Central memory CD8-positive, alpha-beta T cell (primary cell): Measurements from ENCODE around the gene PTPRF.
A peak's percentile ranks its signal among the peaks of the same experiment; 100 is the strongest.

ENCODE experiments used
- ATAC-seq: fragments of 150-1000 bp; cut with Tn5 transposase; replicated peaks from 2 replicates; pipeline ENCODE4 v1.10.0; 2022; ENCODE audit warnings: mild to moderate bottlenecking, moderate FRiP score, moderate number of reproducible peaks; ENCODE audit not compliant: poor library complexity, severe bottlenecking; ENCODE audit errors: extremely low read depth
- DNase-seq, 2 donors: peaks; one replicate each; pipeline ENCODE4 v3.0.0; 2021; ENCODE audit warnings: low spot score in 2 of 2
- H3K27ac Mint-ChIP-seq: one replicate; pipeline ENCODE4 v1.8.0; 2022; ENCODE audit warnings: low read depth, mild to moderate bottlenecking, moderate library complexity, mixed read lengths
- H3K27me3 Mint-ChIP-seq: one replicate; pipeline ENCODE4 v1.8.0; 2022; ENCODE audit warnings: mixed read lengths
- H3K36me3 Mint-ChIP-seq: one replicate; pipeline ENCODE4 v1.8.0; 2022; ENCODE audit warnings: mild to moderate bottlenecking, moderate library complexity, mixed read lengths; ENCODE audit not compliant: insufficient read depth
- H3K4me1 Mint-ChIP-seq: one replicate; pipeline ENCODE4 v1.8.0; 2022; ENCODE audit warnings: mixed read lengths
- H3K4me3 Mint-ChIP-seq: one replicate; pipeline ENCODE4 v1.8.0; 2022; ENCODE audit warnings: mild to moderate bottlenecking, moderate library complexity, mixed read lengths
- H3K9me3 Mint-ChIP-seq: one replicate; pipeline ENCODE4 v1.8.0; 2022; ENCODE audit warnings: mixed read lengths

PTPRF gene

GRCh38 chr1:43570715-43571114 lies 40.0 kb downstream of the PTPRF start:
- no peaks in the 10 kb centered on the region for H3K36me3 Mint-ChIP-seq
- no peaks in the 10 kb centered on the region for H3K9me3 Mint-ChIP-seq
- DNase-seq = no peak
- peaks cover 9% of the 10 kb centered on the region for H3K27me3 Mint-ChIP-seq
- no peak overlapping the region for H3K4me3 Mint-ChIP-seq
- ATAC-seq = no peak
- H3K27ac Mint-ChIP-seq = no peak overlapping the region
- peaks cover 9% of the 10 kb centered on the region for H3K4me1 Mint-ChIP-seq

DNA sequence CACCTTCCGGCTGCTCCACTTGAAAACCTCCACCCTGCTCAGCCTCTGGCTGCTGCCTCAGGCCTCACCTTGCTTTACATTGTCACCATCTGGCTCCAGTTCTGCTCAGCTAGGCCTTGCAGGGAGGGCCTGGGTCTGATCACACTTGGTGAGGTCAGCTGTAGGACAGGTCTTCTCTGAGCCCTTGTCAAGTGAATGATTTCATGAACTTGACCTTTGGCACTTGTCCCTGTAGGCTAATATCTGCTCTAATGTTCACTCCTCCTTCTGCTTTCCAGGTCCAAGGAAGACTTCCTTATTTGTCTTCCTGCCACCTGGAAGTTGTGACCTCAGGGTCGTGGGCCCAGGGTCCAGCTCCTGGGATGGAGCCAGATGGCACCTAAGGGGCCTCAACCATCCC lies 41.4 kb downstream of the PTPRF start:
- Mint-ChIP-seq H3K36me3 (no peaks in the 10 kb centered on the region), H3K9me3 (no peaks in the 10 kb centered on the region), H3K4me1 (peaks cover 12% of the 10 kb centered on the region), H3K27me3 (no peaks in the 10 kb centered on the region), H3K4me3 (no peak overlapping the region), H3K27ac (no peak overlapping the region)
- ATAC-seq (no peak), DNase-seq (no peak)

DNA sequence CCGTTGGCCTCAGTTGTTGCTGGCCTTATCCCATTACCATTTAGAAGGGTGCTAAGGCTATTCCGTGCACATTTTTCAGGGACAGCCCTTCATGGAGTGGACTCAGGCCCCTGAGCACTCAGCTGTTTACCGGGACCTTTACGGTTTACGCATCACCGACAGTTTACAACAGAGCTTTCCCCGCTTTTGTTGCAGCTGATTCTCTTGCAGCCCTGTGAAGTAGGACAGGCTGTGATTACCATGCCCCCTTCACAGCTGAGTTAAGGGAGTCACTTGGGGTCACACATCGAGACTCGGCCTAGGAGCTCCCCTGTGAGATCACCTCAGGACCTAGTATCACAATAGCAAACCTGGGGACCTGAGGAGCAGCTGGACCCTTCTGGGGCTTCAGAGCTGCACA lies 41.9 kb downstream of the PTPRF start:
- Mint-ChIP-seq H3K36me3 (no peaks in the 10 kb centered on the region), H3K9me3 (no peaks in the 10 kb centered on the region), H3K27me3 (no peaks in the 10 kb centered on the region), H3K4me1 (peaks cover 12% of the 10 kb centered on the region), H3K27ac (no peak overlapping the region), H3K4me3 (no peak overlapping the region)
- DNase-seq (no peak), ATAC-seq (no peak)

DNA sequence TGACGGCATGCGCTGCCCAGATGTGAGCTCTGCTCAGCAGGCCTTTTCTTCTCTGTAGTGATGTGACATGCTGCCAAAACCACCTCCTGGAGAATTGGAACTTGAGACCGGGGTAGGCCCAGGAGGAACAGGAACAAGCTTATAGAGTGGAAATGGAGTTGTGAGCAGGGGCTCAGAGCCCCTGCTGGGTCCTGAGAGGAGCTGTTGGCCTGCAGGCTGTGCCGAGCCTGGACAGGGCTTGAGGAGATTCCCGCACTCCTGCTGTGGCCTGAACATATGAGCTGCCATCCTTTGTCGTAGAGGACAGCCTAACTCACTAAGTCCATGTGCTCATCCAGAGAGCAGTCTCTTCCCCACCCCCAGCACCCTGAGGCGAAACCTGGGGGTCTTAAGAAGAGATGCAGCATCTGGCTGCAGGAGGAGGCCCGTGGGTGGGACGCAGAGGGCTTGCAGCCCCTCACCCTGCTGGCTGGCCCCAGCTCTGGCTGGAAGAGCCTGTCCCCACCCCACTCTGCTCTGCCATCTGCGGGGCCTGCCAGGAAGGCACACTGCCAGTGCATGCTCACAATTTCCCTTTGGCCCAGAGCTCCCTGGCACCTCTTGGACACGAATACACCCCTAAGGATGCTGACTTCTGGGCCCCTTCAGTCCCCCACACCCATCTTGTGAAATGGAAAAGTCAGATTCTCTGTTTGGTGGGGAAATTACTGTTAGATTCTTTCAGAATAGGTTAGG lies 42.5 kb downstream of the PTPRF start:
- no peaks in the 10 kb centered on the region for H3K9me3 Mint-ChIP-seq
- no peak overlapping the region for H3K27ac Mint-ChIP-seq
- H3K4me3 Mint-ChIP-seq = no peak overlapping the region
- H3K36me3 Mint-ChIP-seq = no peaks in the 10 kb centered on the region
- DNase-seq = no peak
- ATAC-seq = no peak
- H3K27me3 Mint-ChIP-seq = no peaks in the 10 kb centered on the region
- H3K4me1 Mint-ChIP-seq = peaks cover 12% of the 10 kb centered on the region

GRCh38 chr1:43576521-43576920 lies 45.8 kb downstream of the PTPRF start:
- no peak overlapping the region for H3K27ac Mint-ChIP-seq
- H3K4me1 Mint-ChIP-seq = peaks cover 12% of the 10 kb centered on the region
- no peaks in the 10 kb centered on the region for H3K27me3 Mint-ChIP-seq
- H3K9me3 Mint-ChIP-seq = no peaks in the 10 kb centered on the region
- ATAC-seq = no peak
- no peak for DNase-seq
- H3K4me3 Mint-ChIP-seq = no peak overlapping the region
- H3K36me3 Mint-ChIP-seq = no peaks in the 10 kb centered on the region

- no peaks in the 10 kb centered on the region for H3K9me3 Mint-ChIP-seq
These were observed 47.2 kb downstream of the PTPRF start for GRCh38 chr1:43577655-43578542.

DNA sequence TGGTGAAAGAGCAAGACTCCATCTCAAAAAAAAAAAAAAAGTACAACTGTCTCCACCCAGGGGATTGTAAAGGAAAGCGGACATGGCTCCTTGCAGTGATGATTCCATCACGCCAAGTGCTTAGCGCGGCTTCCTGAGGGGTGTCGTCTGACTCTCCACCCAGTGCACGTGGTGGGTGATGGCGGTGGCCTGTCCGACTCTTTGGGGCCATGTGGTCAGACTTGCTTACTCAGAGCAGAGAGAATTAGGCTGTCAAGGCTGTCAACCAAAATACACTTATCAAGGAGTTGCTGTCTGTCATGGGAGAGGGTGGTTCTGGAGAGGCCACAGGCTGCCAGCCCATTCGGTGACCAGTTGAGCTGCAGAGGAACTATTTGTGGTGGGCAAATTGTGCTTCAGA lies 49.4 kb downstream of the PTPRF start:
- Mint-ChIP-seq H3K27ac (no peak overlapping the region), H3K4me3 (no peak overlapping the region), H3K9me3 (no peaks in the 10 kb centered on the region), H3K27me3 (no peaks in the 10 kb centered on the region), H3K36me3 (no peaks in the 10 kb centered on the region), H3K4me1 (peaks cover 20% of the 10 kb centered on the region)
- DNase-seq = no peak
- no peak for ATAC-seq

More at GRCh38 chr1:43577655-43578542, 47.2 kb downstream of the PTPRF start:
- no peak overlapping the region for H3K4me3 Mint-ChIP-seq
- no peaks in the 10 kb centered on the region for H3K36me3 Mint-ChIP-seq
- ATAC-seq (no peak), DNase-seq (no peak)
- H3K27me3 Mint-ChIP-seq = no peaks in the 10 kb centered on the region
- peaks cover 23% of the 10 kb centered on the region for H3K4me1 Mint-ChIP-seq
- no peak overlapping the region for H3K27ac Mint-ChIP-seq

- Mint-ChIP-seq H3K4me3 (no peak overlapping the region), H3K9me3 (no peaks in the 10 kb centered on the region), H3K36me3 (no peaks in the 10 kb centered on the region), H3K27me3 (no peaks in the 10 kb centered on the region), H3K27ac (peak overlapping the region; percentile 83), H3K4me1 (peaks cover 13% of the 10 kb centered on the region)
- DNase-seq (no peak), ATAC-seq (peak; percentile 72)
These were observed 51.5 kb downstream of the PTPRF start for GRCh38 chr1:43582162-43582566.

DNA sequence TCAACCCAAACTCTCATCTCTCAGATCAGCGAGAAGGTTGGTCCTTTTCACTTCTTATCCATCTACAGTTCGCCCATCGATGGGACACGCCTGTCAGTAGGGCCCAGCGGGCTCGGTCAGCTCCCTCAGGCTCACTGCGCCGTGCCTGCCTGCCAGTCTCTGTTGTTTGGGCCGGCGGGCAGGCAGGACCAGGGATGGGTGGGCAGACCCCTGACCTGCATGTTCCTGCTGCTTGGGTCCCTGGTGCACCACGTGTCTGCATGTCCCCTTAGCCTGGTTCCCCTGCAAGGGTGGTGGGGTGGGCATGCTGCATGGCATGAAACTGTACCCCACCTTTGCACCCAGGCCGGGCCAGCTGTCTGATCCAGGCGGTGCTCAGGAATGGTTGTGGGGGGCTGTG lies 52.4 kb downstream of the PTPRF start:
- Mint-ChIP-seq H3K4me3 (no peak overlapping the region), H3K27ac (no peak overlapping the region), H3K9me3 (no peaks in the 10 kb centered on the region), H3K4me1 (peaks cover 13% of the 10 kb centered on the region), H3K36me3 (no peaks in the 10 kb centered on the region), H3K27me3 (no peaks in the 10 kb centered on the region)
- DNase-seq = no peak
- ATAC-seq = no peak

DNA sequence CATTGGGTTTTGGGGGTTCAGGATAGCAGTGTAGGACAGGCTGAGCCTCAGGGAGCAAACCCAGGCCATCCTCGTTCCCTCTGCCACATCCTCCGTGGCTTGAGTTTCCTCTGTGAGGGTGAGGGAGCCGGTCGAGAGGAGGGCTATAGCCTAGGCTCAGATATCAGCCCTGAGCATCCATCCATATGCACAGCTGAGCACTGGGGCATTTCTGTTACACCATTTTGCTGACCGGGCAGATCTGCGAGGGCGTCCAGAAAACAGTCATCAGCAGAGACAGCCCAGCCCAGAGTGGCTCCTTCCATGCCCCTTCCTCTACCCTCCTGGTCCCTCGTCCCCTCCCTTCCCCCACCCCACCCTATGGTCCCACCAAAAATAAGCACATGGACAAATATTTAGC lies 53.5 kb downstream of the PTPRF start:
- Mint-ChIP-seq H3K4me1 (peaks cover 13% of the 10 kb centered on the region), H3K27ac (no peak overlapping the region), H3K36me3 (no peaks in the 10 kb centered on the region), H3K4me3 (no peak overlapping the region), H3K27me3 (no peaks in the 10 kb centered on the region), H3K9me3 (no peaks in the 10 kb centered on the region)
- DNase-seq (no peak), ATAC-seq (no peak)

DNA sequence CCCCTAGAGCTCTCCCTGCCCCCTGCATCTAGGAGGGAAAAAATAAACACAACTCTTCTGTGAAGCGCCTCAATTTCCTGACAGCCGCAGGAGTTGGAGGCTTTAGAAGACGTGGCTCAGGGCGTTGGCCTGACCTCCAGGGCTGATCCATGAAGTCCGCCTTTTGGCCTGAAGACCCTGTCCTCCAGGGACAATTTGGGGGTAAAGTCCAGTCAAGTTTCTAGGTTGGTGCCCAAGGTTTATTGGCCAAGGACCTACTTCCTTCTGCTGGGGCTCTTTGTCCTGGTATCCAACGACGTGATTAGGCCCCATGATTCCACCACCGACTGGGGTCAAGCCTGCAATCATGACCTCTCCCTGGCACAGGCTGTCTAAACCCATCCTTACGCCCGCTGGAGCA lies 54.9 kb downstream of the PTPRF start:
- DNase-seq (no peak), ATAC-seq (no peak)
- H3K36me3 Mint-ChIP-seq = no peaks in the 10 kb centered on the region
- no peaks in the 10 kb centered on the region for H3K27me3 Mint-ChIP-seq
- H3K4me3 Mint-ChIP-seq = no peak overlapping the region
- H3K27ac Mint-ChIP-seq = no peak overlapping the region
- peaks cover 13% of the 10 kb centered on the region for H3K4me1 Mint-ChIP-seq
- no peaks in the 10 kb centered on the region for H3K9me3 Mint-ChIP-seq

- DNase-seq (no peak), ATAC-seq (no peak)
- peaks cover 13% of the 10 kb centered on the region for H3K4me1 Mint-ChIP-seq
- no peaks in the 10 kb centered on the region for H3K36me3 Mint-ChIP-seq
- H3K9me3 Mint-ChIP-seq = no peaks in the 10 kb centered on the region
- H3K27ac Mint-ChIP-seq = no peak overlapping the region
- H3K27me3 Mint-ChIP-seq = no peaks in the 10 kb centered on the region
- no peak overlapping the region for H3K4me3 Mint-ChIP-seq
These were observed 55.6 kb downstream of the PTPRF start for GRCh38 chr1:43586136-43586731.

DNA sequence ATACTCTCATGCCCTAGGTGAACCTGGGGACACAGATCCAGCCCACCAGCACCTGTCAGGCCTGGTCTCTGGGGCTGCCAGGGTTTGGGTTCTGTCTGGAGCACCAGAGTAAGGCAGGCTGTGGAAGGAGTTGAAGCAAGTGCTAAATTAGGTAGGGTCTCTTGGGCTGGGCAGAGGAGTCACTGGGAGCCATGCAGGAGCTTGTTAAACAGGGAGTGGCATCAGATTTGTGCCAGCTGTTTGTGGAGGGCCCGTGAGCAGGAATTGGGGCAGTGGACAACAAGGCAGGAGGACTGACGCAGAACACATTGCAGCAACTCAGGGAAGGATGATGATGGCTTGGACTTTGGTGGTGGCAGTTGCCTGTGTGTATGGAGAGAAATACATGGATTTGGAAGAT lies 56.3 kb downstream of the PTPRF start:
- Mint-ChIP-seq H3K4me1 (peaks cover 11% of the 10 kb centered on the region), H3K36me3 (no peaks in the 10 kb centered on the region), H3K9me3 (no peaks in the 10 kb centered on the region), H3K4me3 (no peak overlapping the region), H3K27ac (no peak overlapping the region), H3K27me3 (no peaks in the 10 kb centered on the region)
- no peak for ATAC-seq
- DNase-seq = no peak
